ENCODE data around the gene TBC1D22A. TPM values are rescaled to one million over a fixed set of nuclear protein-coding genes. Genes with fewer than 3 reads are reported as not detected.

TBC1D22A gene
- total and polyA plus RNA-seq, 9 of the 15 experiments (the other 6 are each of a cell fraction or from before 2014, with no cell fraction given), result 0.20 to 11.5 (median 5.2) TPM

GRCh38 chr22:47123006-47123826, 360.8 kb downstream of the TBC1D22A start:
- FAIRE-seq, result no peak
- CTCF ChIA-PET (ENCODE audit: low intra/inter-chr PET ratio), result no interaction called here
- no peak overlapping the region; the same call in 2 of the 3 replicates for H3K27ac ChIP-seq (ENCODE audit: extremely low read depth, low read depth, low read length)
- H3K27me3 ChIP-seq (ENCODE audit: control insufficient read depth in 2 of 2, insufficient read depth in 2 of 2, low read length in 2 of 2), result no peaks in the 10 kb centered on the region
- H4K20me1 ChIP-seq (replicated peaks; ENCODE audit: control insufficient read depth, insufficient read depth, low read length), result no peaks in the 10 kb centered on the region
- DNase-seq (ENCODE audit: extremely low read depth in 1 of 4, low spot score in 3 of 4), result no peak
- intact Hi-C loops (cut with micrococcal nuclease) (no loop called here), in situ Hi-C loops (cut with MboI) (no loop called here)
- no peak for ATAC-seq
- H3K9ac ChIP-seq (ENCODE audit: insufficient read depth in 1 of 2, low read depth in 2 of 2, low read length in 2 of 2), result no peak overlapping the region
- TF ChIP-seq GTF3C2 (IDR thresholded peaks at IDR 0.05; ENCODE audit: borderline replicate concordance, extremely low read depth, insufficient read length), result no peak
- no peak for TF ChIP-seq ZBTB2 (IDR thresholded peaks at IDR 0.05)
- no peak for TF ChIP-seq LEF1 (IDR thresholded peaks at IDR 0.05)
- TF ChIP-seq DNMT1 (IDR thresholded peaks at IDR 0.05), result no peak
- TF ChIP-seq ZNF274 (IDR thresholded peaks at IDR 0.05; ENCODE audit: borderline replicate concordance, low read depth, low read length), result no peak
- TF ChIP-seq MEF2A (IDR thresholded peaks at IDR 0.05; ENCODE audit: control insufficient read depth, low read depth, low read length), result no peak
- no peaks in the 10 kb centered on the region; the same call in 1 of the 2 replicates for H3K9me3 ChIP-seq (replicated peaks; ENCODE audit: control insufficient read depth, insufficient read depth, low read depth, low read length)
- POLR2A ChIA-PET, result no interaction called here
- WGBS (ENCODE audit: insufficient coverage, low coverage, missing lambda C conversion rate), result 84% methylated on average over 17 of the region's 18 CpGs
- H3K4me1 ChIP-seq (replicated peaks in 1 of 2; ENCODE audit: control insufficient read depth in 2 of 2, insufficient read depth in 2 of 2, low read length in 2 of 2), result peaks cover 0 to 13% of the 10 kb centered on the region in 2 experiments; a peak in 1 of 5 replicates
- H3K36me3 ChIP-seq (ENCODE audit: control insufficient read depth, insufficient read depth, low read length), result no peaks in the 10 kb centered on the region
- no peak overlapping the region for H2AFZ ChIP-seq (ENCODE audit: low read depth, low read length)
- no peak overlapping the region for H3K4me3 ChIP-seq
- no peaks in the 10 kb centered on the region for H3K79me2 ChIP-seq (ENCODE audit: control insufficient read depth, insufficient read depth, low read length)
- no peak overlapping the region for H3K4me2 ChIP-seq (ENCODE audit: insufficient read depth, low read length)
- BruUV-seq (replicated peaks), result no TSS peak
- no peaks in the 10 kb centered on the region for H3K9me1 ChIP-seq (ENCODE audit: control insufficient read depth, insufficient read depth, low read length)

Measured in K562 (cell line).